Measurements from ENCODE around the gene MAML2.
A peak's percentile ranks its signal among the peaks of the same experiment; 100 is the strongest.

MAML2 gene

DNA sequence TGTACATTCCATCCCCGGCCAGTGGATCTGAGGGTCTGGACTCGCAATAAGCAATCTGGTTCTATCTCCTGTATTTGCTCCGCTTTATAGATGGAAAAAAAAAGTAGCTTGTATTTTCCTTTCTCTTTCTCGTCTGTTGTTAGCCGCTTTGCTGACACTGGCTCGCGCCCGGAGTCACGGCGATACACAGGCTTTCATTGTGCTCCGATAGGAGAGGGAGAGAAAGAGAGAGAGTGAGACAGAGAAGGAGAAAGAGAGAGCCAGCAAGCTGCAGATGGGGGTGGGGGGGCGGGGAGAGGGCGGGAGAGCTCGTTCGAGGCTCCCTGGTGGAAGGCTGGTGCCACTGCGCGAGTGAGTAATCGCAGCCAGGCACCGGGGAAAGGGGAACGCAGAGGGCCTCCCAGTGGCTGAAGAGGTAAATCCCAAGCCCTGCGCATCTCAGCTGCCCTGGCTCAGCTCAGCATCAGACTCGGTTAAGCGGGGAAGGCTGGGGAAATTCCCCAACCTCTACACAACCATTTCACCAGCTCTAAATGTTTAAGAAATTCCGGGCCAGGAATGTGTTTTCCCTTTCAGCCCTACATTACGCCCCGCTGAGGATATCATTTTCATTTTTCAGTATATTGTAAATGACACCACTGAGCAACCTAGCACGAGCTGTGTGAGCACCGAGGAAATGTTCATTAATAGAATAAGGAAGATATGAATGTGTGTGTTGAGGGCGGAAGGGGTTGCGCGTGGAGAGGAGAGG is at the start of gene MAML2:
MAML2 (minus strand) TSS at position 235 of the 751 bp plus-strand sequence. CDS start 1,300 bp downstream, outside the sequence.
- peak; percentile 74 for DNase-seq (ENCODE audit: low read depth, low spot score)

DNA sequence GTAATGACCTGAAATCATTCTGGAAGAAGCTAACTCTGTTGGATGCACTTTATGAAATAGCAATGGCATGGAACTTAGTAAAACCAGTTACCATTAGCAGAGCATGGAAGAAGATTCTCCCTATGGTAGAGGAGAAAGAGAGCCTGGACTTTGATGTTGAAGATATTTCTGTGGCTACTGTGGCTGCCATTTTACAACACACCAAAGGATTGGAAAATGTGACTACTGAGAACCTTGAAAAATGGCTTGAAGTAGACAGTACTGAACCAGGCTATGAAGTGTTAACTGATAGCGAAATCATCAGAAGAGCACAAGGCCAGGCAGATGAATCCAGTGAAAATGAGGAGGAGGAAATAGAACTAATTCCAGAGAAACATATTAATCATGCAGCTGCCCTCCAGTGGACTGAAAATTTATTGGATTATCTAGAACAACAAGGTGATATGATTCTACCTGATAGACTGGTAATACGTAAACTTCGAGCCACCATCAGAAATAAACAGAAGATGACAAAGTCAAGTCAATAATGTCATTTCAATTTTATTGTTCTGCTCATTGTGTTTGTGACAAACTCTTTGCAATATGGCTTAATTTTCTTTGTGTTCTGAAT is 48.8 kb upstream of the MAML2 start:
- DNase-seq (ENCODE audit: low read depth, low spot score), result no peak

DNA sequence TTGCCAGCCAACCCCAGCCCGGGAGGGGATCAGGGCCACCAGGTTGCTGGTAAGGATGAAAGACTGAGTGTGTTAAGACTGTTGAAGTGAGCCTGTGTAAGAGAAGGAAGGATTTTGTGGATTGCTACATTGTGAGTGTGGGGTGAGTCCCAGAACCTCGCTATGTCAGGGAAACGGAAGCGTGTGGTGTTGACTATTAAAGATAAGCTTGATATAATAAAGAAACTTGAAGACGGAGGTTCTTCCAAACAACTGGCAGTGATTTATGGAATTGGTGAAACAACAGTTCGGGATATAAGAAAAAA is 47.4 kb upstream of the MAML2 start:
- no peak for DNase-seq (ENCODE audit: low read depth, low spot score)

DNA sequence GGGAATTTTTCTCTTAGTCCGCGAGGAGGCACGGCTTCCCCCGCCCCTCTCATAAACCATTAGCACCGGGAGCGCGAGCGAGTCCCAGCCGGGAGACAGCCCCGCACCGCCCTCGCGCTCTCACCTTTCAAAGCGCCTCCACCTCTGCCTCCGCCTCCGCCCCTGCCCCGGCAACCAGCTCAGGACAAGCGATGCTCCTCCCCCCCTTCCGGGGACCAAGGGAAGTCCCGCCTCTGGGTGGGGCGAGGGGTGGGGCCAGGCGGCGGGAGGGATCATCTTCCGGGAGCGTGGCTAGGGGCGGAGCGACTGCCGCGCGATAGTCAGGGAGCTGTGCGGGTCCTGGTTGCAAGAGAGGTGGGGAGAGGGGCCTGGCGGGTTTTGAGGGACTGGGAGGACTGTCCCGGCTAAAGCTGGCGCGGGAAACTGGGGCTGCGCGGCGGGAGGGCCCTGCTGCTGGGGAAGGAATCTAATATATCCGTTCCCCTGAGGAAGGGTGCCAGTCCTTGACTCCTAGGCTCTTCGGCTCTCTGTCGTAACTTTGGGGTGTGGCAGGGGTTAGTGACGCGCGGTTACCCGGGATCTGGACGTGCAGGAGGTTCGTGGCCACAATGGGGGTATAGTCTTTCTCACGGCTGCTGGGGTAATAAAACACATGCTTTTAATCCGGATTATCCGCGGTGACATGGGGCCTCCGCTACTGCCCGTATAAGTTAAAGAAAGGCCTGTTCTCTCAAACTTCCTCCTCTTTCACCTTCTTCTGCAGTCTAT is 46.9 kb upstream of the MAML2 start, which contains the start of the genes CCDC82 and JRKL:
CCDC82 (minus strand) TSS at position 193 of the 768 bp plus-strand sequence. CDS start 5,165 bp downstream, outside the sequence.
JRKL (plus strand) TSS at position 294 of the 768 bp plus-strand sequence. CDS start 637 bp downstream, outside the sequence.
- DNase-seq (ENCODE audit: low read depth, low spot score), result peak; percentile 89

DNA sequence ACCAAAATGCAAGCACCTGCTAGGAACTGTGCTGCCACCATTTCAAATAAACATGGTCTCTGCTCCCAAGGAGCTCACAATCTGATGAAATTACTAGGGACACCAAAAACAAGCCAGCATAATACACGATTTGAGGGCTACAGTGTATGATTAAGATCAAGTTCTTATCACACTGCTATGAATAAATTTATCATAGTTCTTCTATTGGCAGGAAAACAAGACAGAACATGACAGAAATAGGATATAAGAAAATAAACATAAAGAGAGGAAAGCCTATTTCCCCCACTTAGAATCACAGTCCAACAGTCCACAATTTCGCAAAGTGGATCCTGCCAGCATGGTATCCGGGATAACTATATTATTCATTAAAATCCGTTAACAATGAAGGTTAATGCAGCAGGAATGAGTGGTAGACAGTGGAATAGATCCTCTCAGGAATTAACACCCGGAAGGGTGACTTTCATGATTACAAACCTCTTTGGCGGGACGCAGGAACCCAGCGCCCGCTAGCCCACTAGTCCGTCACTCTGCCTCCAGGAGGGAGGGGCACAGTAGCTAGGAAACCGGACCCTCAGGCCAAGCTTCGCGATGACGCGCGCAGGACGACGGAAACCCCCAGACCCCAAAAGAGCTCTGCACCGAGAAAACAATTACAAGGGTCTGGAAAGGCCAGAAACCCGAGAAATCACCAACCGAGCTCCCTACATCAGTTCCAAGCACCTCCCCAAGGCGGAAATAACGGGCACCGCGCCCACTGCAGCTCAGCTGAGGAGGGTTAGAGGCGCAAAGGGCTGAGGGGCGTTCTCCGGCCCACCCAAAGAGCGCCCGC is 46.1 kb upstream of the MAML2 start:
- peak; percentile 3 for DNase-seq (ENCODE audit: low read depth, low spot score)

DNA sequence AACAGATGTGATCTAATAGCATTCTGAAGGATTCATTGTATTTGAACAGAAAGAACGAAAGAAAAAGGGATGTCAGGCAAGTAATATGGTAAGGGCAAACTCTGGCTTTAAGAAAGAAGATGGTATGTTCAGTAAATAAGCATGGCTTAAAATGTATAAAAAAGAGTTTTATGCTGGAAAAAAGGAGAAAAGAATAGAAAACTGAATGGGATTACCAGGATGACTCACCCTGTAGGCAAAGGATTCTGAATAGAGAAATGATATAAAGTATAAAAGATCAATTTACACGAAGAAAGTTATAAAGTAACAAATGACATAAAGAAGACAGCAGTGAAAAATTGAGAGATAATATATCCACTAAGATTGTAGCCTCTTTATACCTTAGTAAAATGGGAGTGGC is 42.2 kb upstream of the MAML2 start:
- DNase-seq (ENCODE audit: low read depth, low spot score), result no peak

DNA sequence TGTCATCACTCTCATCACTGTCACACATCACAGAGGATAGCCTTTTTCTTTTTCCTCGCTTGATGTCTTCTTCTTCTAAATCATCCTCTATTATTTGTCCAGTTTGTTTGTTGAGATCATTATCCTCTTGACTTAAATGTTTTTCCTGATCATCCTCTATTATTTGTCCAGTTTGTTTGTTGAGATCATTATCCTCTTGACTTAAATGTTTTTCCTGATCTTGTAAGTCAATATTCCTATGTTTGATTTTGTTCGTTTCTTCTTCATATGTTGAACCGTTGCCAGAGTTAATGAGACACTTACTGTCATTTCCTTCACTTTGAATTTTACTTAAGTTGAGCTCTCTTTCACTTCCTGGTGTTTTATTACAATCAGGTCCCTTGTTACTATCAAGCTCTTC is 41.2 kb upstream of the MAML2 start:
- DNase-seq (ENCODE audit: low read depth, low spot score), result no peak

DNA sequence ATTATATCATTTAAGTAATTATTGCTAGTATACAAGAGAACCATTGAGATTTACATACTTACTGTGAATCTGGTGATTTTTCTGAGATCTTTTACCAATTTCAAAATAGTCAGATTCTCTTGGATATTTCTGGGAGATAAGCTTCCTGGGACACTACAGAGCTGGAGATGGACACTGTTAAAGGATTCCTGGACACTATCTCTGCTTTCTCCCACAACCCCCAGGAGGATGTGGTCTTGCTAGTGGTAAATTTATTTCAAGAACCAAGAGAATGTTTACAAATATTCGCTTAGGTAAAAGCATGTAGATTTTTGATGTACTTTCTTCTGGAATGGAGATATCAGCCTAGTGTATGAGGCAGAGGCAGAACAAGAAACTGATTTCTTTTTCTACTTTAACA is 33.8 kb upstream of the MAML2 start:
- no peak for DNase-seq (ENCODE audit: low read depth, low spot score)

DNA sequence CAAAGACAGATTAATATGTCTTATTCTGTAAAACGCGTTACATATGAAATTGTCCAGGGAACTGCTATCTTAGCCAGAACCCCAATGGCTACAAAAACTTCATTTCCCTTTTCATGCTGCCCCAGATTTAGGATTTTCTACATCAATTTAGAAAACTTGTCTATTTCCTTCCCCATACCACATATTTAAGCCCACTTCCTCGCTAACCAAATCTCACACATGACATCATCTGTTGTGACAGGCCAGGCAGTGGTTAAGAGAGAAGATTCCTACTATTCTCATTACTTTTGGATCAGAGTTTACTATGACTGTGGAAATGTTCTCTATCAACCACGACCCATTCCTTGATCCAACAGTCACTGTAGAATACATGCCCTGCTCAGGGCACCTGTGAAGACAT is 30.8 kb upstream of the MAML2 start:
- DNase-seq (ENCODE audit: low read depth, low spot score), result no peak

DNA sequence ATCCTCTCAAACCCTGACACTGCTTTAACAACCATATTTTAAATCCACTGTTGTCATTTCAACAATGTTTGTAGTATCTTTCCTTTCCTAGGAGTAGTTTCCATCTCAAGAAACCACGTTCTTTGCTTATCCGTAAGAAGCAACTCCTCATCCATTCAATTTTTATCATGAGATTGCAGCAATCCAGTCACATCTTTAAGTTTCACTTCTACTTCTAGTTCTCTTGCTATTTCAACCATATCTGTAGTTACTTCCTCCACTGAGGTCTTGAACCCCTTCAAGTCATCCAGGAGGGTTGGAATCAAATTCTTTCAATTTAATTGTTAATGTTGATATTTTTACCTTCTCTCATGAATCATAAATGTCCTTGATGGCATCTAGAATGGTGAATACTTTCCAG is 24.3 kb upstream of the MAML2 start:
- DNase-seq (ENCODE audit: low read depth, low spot score), result no peak

DNA sequence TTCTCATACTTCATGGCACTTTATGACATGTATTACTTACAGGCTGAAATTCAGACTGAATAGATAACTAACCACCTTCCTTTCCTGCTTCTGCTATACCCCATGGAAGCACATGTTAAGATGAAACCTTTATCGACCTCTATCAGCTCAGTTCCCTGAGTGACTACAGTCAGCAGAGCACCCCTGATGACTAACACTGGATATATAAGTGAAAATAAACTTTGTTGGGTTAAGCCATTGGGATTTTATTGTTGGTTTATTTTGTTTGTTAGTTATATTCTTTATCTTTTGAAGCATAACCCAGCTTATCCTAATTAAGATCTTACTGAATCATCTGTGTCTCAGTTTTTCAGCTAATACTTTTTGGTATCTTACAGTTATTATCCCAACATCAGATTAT is 23.0 kb upstream of the MAML2 start:
- DNase-seq (ENCODE audit: low read depth, low spot score), result no peak

DNA sequence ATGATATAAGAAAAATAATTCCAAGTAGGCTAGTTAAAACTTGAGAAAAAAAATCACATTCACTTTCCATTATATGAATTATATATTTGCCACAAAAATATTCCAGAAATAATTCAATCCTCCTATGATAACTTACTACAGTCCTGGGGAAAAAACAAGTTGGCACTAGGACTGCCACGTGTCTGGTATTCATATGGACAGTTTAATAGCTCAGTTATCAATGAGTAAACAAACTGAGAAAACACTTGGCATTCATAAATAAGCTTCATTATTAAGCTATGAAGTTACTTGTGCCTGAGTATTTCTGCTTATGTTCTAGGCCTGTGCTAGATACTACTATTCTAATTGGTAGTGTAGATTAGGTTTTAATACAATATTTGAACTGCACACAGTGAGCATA is 22.5 kb upstream of the MAML2 start:
- DNase-seq (ENCODE audit: low read depth, low spot score), result no peak

DNA sequence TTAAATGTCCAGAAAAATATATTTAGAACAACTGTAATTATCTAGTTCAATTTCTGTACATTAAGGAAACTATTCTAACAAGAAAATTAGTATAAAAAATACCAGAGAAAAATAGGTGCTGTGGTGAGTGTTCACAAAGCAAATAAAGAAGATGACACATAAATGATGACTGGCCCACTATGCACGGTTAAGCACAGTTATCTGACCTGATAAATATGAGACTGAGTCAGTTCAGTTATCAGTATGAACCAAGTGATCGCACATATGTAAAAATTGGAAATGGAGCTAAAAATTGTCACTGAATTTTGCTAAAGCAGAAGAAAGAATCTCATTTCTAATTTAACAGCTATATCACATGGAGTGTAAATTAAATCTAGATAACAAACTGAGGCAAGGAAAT is 18.8 kb upstream of the MAML2 start:
- no peak for DNase-seq (ENCODE audit: low read depth, low spot score)

DNA sequence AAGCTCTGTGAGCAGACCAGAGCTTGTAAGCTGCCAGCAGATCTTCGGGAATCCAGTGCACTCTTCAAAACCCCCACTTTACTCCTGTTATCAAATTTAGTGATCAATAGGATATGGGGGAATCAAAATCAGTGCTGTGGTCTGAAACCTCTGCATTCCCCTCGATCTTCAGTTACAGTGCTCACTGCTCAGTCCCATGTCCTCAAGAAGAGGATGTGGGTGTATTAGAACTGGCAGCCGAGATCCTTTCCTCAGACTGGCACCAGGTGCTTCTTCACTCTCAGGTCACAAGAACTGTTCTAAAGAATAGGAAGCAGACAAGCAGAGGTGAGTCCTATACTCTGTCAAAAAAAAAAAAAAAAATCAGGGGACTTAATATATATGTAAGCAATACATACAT is 15.3 kb upstream of the MAML2 start:
- no peak for DNase-seq (ENCODE audit: low read depth, low spot score)

DNA sequence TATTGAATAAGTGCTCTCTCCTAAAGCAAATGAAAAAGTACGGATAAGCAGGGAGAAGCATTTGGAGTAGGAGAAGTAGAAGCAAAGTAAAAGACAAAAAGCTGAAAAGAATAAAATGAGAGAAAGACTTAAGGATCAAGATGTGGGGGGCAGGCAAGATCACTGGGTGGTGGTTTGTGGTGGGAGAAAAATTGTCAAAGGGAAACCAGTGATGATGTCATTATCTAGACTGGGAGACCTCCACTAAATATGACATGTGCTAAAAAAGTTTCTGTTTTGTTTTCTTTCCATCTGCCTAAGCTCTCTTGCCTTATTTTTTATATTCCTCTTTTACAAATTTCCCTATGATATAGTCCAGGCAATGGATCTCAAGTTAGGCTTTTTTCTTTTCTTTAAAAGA is 14.8 kb upstream of the MAML2 start:
- no peak for DNase-seq (ENCODE audit: low read depth, low spot score)

DNA sequence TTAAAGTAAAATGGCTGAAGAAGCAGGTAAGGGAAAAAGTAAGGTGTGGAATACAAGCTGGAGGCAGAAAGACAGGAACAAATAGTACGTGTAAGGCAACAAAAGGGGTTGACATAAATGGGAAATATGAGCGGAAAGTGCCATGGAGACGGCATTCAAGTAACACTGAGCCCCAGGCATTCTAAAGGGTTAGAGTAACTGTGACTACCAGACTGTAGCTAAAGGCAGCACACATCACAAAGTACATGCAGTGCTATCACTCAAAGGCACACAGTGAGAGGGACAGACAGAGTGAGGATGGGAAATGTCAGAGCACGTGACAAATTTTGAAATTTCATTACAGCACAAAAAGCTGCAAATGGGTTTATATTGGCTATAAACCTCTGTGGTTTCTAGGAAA is 13.9 kb upstream of the MAML2 start:
- no peak for DNase-seq (ENCODE audit: low read depth, low spot score)

DNA sequence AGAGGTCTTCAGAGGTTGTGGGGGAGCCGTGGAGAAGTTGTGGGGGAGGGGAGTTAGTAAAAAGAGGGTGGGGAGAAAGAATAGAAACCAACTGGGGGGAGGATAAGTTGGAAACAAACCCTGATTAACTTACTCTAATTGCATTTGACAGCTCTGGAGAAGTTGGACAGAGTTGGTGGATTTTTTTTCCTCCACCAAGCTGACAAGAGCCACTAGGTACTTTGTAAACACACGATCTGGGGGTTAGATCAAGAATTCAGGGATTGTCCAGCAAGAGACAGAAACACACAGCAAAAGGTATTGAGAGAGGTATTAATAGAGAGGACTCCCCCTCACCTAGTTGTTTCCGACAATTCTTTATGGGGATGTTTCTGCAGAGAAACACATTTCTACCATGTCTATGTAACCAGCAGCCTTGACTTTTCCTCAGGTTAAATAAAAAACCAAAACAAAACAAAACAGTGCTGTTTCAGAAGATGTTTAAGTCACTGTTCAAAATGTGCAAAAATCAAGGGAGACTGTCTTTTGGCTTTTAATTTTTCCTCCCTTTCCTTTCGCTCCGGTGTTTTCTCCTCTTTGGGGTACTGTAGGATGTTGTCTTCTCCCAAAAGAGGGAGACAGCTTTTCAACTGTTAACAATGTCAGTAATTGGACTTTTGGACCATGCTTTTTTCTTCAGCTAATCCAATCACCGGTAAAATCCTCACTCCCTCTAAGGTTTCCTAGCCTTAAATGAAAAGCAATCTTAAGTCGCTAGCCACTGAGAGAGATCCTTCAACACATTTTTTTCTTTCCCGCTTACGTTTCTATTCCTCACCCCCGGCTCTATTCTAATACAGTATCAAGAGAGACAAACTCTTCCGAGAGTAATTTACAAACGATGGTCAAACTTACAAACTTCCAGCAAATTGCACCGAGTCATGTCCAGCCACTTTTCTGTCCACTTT is 708 bp downstream of the MAML2 start:
- DNase-seq (ENCODE audit: low read depth, low spot score), result no peak

DNA sequence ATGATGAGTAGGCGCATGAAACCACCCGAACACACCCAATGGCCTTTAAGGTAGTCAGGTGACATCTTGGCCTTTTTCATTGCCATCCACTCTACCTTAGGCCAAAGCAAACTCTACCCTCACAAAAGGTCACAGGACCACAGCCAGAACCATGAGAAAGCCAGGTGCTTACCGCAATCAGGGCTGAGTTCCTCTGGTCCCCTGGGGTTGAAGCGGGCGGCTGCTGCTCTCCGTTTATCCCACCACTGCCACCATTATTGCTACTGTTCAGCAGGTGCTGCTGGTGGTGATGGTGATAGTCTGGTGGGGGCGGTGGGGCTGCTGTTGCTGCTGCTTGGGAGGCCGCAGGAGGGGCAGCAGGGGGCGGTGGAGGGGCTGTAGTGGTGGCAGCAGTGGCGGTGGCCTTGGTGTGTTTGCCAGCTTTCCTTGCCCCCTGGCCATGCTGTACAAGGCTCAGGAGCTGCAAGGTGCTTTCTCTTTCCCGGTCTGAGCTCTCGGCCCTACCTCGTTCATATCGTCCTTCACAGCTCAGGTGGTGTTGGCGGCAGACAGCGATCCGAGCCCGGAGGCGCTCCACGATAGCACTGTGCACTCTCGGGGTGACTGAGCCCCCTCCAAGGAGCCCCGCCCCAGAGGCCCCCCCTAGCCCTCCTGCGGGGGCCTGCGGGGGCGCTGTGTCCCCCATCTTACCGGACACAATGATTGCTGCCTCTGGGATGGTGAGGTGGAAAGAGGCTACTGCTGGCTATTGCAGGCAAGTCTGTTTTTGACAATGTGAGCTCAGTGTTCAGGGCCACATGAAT is 1.6 kb downstream of the MAML2 start:
- no peak for DNase-seq (ENCODE audit: low read depth, low spot score)

DNA sequence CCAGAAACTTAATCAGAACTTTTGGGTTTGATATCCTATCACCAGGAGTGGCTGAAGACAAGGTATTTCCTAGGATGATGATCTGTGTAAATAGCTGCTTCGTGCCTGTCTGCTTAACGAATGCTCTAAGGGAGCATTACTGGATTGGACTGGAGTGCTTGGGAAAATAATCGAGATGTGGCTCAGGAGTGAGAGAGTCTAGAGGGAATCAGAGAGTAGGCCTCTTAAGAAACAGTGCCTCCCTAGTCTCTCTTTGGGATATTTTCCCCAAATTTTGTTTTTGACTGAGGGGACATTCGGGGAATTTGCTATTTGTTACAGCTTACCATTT is 2.5 kb downstream of the MAML2 start:
- no peak for DNase-seq (ENCODE audit: low read depth, low spot score)

All from smooth muscle cell of the brain vasculature (primary cell).